Stimulated activated effector memory CD8-positive, alpha-beta T cell treated with anti-CD3 and anti-CD28 coated beads, Interleukin-12 subunit alpha, Interleukin-12 subunit beta, amount 100 ng/mL, for 72 hours (primary cell): Measurements from ENCODE around the gene DNMT3A.

Source experiments
- ATAC-seq: fragments of 150-1000 bp; cut with Tn5 transposase; 2 replicates; pipeline ENCODE4 v1.10.0; 2021
- DNase-seq, 2 donors: peaks; one replicate each; pipeline ENCODE4 v3.0.0; 2021 to 2022; ENCODE audit warnings: low spot score in 2 of 2
- H3K27ac Mint-ChIP-seq: one replicate; pipeline ENCODE4 v1.8.0; 2022; ENCODE audit warnings: mild to moderate bottlenecking, mixed read lengths
- H3K36me3 Mint-ChIP-seq: one replicate; pipeline ENCODE4 v1.8.0; 2022; ENCODE audit warnings: mild to moderate bottlenecking, mixed read lengths
- H3K4me1 Mint-ChIP-seq: one replicate; pipeline ENCODE4 v1.8.0; 2022; ENCODE audit warnings: mixed read lengths
- H3K4me3 Mint-ChIP-seq: one replicate; pipeline ENCODE4 v1.8.0; 2022; ENCODE audit warnings: mild to moderate bottlenecking, mixed read lengths
- H3K9me3 Mint-ChIP-seq: one replicate; pipeline ENCODE4 v1.8.0; 2022; ENCODE audit warnings: mixed read lengths

Gene DNMT3A

DNA sequence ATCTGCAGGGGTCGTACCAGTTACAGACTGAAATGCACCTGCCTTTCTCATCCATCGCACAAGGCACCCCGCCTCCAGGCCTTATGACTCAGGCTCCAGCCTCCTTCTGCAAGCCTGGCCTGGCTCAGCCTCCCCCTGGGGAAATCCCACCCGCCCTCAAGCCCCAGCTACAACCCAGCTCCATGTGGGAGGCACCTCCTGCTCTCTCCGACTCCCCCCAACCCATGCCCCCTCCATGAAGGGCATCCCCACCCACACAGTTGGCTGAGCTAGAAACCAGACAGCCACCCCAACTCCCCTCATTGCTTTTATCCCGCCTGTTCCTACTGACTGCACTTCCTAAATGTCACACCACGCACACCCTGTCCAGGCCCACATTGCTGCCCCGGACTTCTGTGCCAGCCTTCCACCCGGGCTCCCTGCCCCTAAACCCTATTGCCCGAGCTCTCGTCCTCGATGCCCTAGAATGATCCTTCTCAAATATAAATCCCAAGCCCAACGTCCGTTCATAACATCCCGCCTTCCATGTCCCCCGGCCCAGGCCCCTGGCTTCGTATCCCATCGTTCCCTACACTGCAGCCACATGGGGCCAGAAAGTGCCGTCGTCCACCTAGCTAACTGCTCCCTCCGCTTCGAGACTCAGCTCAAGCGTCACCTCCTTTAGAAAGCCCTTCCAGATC, 9.9 kb downstream of the DNMT3A start:
- H3K9me3 Mint-ChIP-seq, result peaks cover 10% of the 10 kb centered on the region
- peak overlapping the region; percentile 81 for H3K27ac Mint-ChIP-seq
- DNase-seq, result no peak
- peaks cover 41% of the 10 kb centered on the region for H3K36me3 Mint-ChIP-seq
- peaks cover 75% of the 10 kb centered on the region for H3K4me1 Mint-ChIP-seq
- ATAC-seq, result peak; percentile 84
- no peak overlapping the region for H3K4me3 Mint-ChIP-seq

DNA sequence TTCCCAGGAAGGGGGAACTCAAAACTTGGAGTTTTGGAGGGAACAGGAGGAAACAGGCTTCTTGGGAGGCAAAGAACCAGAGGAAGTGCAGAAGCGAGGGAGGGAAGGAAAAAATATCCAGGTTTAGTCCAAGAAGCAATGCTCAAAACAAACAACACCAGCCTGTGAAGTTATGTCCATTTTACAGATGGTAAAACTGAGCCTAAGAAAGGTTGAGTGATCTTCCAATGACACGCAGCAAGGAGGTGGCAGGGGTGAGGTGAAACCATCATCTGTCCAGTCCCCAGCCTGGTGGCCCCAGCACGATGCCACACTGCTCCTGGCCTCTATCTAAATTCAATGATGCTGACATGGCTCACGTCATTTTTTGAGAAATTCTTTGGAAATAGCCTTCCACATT, 10.8 kb downstream of the DNMT3A start:
- Mint-ChIP-seq H3K36me3 (peaks cover 41% of the 10 kb centered on the region), H3K4me3 (no peak overlapping the region), H3K27ac (no peak overlapping the region), H3K9me3 (peaks cover 13% of the 10 kb centered on the region), H3K4me1 (peaks cover 67% of the 10 kb centered on the region)
- ATAC-seq (no peak), DNase-seq (no peak)

DNA sequence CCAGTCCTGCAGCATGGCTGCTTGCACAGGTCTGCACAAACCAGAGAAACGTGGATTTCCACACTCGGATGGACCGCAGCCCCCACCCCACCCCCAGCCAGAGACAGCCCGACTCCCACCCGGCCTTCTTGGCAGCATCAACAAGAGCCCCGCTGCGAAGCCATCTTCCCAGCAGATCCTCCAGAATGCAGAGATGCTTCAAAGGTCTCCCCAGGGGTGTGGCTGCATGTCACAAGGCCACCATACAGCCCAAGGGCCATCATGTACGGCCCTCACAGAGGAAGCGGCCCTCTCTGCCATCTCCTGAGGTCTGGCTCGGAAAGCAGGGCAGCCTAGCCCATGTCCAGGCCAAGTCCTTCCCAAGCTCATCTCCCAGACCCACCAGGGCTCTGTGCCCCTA, 11.5 kb downstream of the DNMT3A start:
- Mint-ChIP-seq H3K27ac (no peak overlapping the region), H3K36me3 (peaks cover 45% of the 10 kb centered on the region), H3K4me3 (no peak overlapping the region), H3K9me3 (peaks cover 16% of the 10 kb centered on the region), H3K4me1 (peaks cover 61% of the 10 kb centered on the region)
- ATAC-seq (no peak), DNase-seq (no peak)

DNA sequence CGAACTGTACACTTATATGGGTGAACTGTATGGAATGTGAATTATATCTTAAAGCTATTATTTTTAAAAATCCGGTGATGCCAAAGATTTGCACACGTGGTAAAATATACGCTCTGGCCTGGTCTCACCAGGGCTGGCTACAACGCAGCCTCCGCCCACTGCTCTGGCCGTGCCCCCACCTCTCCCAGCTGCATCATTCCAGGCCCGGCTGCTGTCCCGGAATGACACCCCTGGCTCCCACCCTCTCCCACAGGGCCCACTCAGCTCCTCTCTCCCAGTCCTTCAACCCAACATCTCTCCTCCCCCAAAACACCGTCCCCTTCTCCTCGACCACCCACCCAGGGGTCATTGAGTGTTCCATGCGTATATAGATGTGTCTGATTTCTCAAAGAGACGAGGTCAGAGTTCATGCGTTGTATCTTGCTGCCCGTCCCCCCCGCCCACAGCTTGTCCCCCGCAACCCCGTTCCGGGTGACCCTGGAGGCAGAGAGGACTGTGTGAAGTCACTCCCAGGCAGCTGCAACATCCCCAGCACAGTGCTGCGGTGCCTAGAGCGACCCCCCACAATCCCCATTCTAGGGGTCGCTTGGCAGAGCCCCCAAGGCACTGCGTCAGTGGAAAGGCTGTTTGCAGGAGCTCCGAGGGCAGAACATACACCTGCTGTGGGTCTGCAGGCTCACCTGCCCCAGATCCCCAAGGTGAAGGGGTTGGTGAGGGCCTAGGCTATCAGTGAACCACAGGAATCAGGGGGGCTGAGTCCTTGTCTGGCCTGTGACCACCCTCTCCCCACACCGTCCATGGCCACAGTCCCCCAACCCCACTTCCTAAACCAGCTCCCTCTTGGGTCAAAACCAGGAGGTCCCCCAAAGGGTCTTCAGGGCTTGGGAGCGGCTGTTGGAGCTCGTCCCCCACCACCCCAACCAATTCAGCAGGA, 13.3 kb downstream of the DNMT3A start:
- no peak for ATAC-seq
- Mint-ChIP-seq H3K4me3 (no peak overlapping the region), H3K36me3 (peaks cover 45% of the 10 kb centered on the region), H3K27ac (peak overlapping the region; percentile 67), H3K4me1 (peaks cover 64% of the 10 kb centered on the region), H3K9me3 (peaks cover 16% of the 10 kb centered on the region)
- no peak for DNase-seq

DNA sequence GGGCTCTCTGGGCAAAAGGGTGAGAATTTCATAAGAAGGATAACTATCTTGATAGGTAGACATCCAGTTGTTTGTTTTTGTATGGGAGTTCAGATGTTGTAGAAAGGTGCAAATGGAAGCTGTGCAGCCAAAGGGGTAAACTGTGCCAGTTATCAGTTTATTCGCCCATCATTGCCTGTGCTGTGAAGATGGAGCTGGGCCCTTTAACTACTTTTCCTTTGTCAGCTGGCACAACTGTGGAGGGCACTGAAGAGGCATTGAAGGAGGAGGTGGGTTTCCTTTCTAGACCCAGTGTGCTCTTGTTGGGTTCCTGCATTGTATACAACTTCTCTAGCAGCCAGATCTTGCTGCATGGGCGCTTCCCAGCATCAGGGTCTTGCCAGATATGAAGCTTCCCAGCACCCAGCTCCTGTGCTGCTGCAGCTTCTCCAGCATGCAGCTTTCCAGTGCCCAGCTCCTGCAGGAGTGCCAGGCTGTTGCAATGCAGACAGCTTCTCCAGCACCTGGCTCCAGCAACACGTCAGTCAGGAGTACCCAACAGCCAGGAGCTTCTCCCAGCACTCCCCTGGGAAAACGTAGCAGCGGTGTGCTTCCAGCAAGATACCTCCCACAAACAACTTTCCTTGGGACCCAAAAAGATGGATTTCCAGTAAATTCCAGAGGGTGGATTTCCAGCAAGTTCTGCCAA, 15.3 kb downstream of the DNMT3A start:
- Mint-ChIP-seq H3K4me3 (no peak overlapping the region), H3K27ac (no peak overlapping the region), H3K36me3 (peaks cover 45% of the 10 kb centered on the region), H3K4me1 (peaks cover 66% of the 10 kb centered on the region), H3K9me3 (peaks cover 16% of the 10 kb centered on the region)
- DNase-seq, result no peak
- ATAC-seq, result no peak

DNA sequence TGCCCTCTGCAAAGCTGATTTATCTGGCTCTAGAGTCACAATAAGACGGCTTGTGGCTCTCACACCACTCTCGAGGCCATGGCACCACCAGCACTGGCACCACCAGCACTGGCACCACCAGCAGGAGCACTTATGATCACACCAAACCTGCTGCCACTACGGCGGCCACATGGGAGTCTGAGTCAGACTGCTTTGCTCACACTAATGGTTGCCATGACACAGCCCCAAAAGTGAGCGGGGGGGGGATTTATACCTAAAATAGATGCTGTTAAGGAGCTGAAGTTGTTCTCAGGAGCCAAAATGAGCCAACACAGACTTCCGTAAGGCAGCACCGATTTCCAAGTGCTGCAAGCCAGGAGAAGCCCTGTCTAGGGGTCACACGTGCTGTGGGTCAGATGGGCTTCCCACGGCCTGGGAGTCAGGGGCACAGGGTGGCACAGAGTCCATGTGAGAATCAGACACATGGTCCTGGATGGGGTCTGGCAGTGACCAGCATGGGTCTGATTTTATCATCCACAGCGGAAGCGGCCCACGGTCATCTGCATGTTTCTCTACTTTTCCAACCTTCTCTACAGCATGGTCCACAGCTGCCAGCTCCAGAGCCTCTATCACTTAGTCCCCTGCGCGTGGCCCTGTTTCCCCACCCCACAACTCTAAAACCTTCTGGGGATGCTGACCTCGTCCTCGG, 16.7 kb downstream of the DNMT3A start:
- H3K36me3 Mint-ChIP-seq, result peaks cover 35% of the 10 kb centered on the region
- no peak overlapping the region for H3K27ac Mint-ChIP-seq
- ATAC-seq (peak; percentile 22), DNase-seq (no peak)
- no peak overlapping the region for H3K4me3 Mint-ChIP-seq
- H3K9me3 Mint-ChIP-seq, result peaks cover 16% of the 10 kb centered on the region
- peaks cover 63% of the 10 kb centered on the region for H3K4me1 Mint-ChIP-seq

DNA sequence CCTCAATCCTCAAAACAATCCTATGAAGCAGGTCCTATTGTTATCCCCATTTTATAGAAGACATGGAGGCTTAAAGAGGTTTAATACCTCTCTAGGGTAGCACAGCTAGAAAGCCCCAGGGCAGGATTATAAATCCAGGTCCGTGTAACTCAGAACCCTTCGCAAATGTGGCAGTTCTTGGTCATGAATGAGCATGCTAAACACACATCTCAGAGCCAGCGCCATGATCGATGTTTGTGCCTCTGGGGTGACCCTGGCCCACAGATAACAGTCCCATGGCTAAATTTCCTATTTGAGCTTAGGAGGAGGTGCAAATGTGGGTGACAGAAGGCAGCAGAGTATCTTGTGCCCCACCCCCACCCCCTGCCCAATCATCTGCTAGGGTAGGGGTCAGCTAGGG, 17.5 kb downstream of the DNMT3A start:
- Mint-ChIP-seq H3K4me3 (peak overlapping the region; percentile 75), H3K27ac (no peak overlapping the region), H3K9me3 (peaks cover 16% of the 10 kb centered on the region), H3K36me3 (peaks cover 35% of the 10 kb centered on the region), H3K4me1 (peaks cover 64% of the 10 kb centered on the region)
- DNase-seq (no peak), ATAC-seq (no peak)

DNA sequence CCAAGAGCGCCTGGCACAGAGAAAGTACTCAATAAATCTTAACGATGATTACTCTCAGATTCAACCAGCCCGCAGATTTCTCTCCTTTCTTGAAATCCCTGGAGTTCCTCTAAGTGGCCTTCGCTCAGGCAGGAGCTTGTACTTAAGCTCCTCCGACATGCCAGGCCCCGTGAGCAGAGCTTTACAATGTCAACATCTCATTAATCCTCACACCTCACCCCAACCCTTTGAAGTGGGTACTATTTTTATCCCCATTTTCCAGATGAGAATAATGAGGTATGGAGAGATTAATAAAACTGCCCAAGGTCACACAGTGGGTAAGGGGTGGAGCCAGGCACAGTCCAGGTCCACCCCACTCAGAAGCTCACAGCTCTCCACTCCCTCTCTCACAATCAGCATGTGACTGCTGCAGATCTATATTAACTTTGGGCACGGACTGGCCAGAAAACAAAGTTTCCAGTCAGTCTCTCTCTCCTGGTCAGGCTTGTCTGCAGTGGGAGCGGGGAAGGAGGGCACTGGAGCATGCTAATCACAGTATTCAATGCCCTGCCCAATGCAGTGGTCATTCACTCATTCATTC, 18.0 kb downstream of the DNMT3A start:
- H3K4me1 Mint-ChIP-seq, result peaks cover 66% of the 10 kb centered on the region
- no peak for DNase-seq
- ATAC-seq, result no peak
- peak overlapping the region; percentile 92 for H3K27ac Mint-ChIP-seq
- peaks cover 16% of the 10 kb centered on the region for H3K9me3 Mint-ChIP-seq
- H3K4me3 Mint-ChIP-seq, result peak overlapping the region; percentile 75
- peaks cover 35% of the 10 kb centered on the region for H3K36me3 Mint-ChIP-seq

DNA sequence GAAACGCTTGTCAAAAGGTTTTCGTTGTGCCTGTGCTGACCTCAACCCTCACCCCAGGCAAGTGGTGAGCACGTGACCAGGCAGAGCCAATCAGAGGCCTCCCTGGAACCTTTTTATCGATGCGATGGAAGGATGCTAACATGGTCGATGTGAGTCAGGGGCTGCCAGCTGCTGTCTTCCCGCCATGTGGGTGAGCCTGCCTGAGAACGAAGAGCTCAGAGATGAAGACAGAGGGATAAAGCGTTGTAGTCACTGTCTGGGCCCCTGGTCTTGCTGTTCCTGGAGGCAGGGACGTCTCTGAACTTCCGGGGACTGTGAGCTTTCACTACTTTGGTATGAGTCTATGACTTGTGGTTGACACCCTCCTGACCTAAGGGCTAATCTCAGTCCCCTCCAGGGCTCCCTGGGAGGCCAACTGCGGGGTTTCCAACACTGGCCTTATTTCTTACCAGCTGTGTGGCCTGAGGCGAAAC, 18.6 kb downstream of the DNMT3A start:
- Mint-ChIP-seq H3K9me3 (peaks cover 16% of the 10 kb centered on the region), H3K4me3 (peak overlapping the region; percentile 75), H3K36me3 (peaks cover 30% of the 10 kb centered on the region), H3K27ac (peak overlapping the region; percentile 92), H3K4me1 (peaks cover 66% of the 10 kb centered on the region)
- DNase-seq (peak; percentile 66 to 92), ATAC-seq (peak; percentile 89)

DNA sequence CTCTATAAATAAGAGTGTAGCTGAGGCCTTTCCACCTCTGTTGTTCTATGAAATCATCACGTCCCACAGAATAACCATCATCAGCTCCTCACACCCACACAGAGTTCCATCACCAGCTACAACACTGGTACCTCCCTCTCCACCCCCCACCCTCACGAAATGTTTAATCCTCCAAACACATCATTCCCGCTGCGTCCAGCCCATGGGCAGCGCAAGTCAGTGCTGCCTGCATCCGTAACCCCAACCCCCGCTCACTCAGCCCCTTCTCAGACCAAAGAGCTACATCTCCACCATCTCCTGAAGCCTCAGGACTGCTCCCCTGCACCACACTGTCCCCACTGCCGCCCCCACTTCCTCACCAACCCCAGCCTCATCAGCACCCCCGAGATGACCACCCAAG, 19.4 kb downstream of the DNMT3A start:
- Mint-ChIP-seq H3K4me1 (peaks cover 62% of the 10 kb centered on the region), H3K27ac (peak overlapping the region; percentile 92), H3K4me3 (peak overlapping the region; percentile 75), H3K9me3 (peaks cover 10% of the 10 kb centered on the region), H3K36me3 (peaks cover 22% of the 10 kb centered on the region)
- no peak for DNase-seq
- ATAC-seq, result peak; percentile 65

DNA sequence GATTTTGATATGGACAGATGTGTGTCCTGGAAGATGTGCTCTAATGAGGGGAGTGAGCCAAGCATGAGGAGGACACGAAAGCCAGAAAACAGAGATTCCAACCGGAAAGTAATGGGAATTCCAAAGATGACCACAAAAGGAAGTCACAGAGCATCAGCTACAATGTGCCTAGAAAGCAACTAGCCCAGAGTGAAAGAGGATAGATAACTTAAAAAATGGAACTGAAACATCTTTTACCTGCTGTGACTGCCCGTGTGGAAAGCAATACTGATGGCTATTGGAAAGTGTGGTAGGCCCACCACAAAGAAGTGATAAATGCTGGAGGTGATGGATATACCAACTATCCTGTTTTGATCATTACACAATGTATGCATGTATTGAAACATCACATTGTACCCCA, 21.6 kb downstream of the DNMT3A start:
- Mint-ChIP-seq H3K4me1 (peaks cover 79% of the 10 kb centered on the region), H3K36me3 (peaks cover 14% of the 10 kb centered on the region), H3K9me3 (no peaks in the 10 kb centered on the region), H3K27ac (no peak overlapping the region), H3K4me3 (no peak overlapping the region)
- ATAC-seq (no peak), DNase-seq (no peak)

DNA sequence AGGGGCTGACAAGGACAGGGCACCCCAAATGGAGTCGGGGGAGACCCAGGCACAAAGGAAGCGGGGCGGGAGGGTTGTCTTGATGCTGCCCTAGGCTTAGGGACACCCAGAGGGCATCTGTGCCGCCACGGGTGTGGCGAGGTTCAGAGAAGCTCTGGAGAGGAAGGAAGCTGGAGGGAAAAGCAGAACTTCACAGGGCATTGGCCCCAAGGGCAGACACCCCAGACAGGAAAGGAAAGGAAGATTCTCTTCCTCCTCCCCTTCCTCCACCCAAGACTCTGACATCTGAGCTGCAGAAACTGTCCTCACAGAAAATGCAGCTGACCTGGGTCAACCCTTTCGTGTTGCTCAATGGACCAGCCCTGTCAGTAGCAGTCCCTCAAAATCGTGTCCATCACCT, 25.6 kb downstream of the DNMT3A start:
- Mint-ChIP-seq H3K9me3 (no peaks in the 10 kb centered on the region), H3K36me3 (peaks cover 25% of the 10 kb centered on the region), H3K27ac (peak overlapping the region; percentile 94), H3K4me3 (no peak overlapping the region), H3K4me1 (peaks cover 77% of the 10 kb centered on the region)
- no peak for ATAC-seq
- no peak for DNase-seq

DNA sequence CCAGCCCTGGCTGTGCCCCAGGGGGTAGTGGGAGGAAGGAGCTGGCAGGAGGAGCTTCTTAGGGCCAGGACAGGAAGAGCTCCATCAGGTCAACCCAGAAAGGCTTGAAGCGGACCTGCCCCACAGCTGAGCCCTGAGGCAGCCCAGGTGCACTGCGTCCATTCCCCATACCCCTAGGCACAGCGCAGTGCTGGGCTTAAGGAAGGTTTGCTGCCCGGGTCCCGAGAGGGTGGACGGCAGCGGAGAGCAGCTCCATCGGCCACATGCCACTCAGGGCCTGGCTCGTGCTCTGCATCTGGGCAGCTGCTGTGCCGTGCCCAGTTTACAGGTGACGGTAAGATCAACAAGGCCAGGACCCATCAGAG, 26.4 kb downstream of the DNMT3A start:
- Mint-ChIP-seq H3K4me3 (no peak overlapping the region), H3K4me1 (peaks cover 82% of the 10 kb centered on the region), H3K36me3 (peaks cover 25% of the 10 kb centered on the region), H3K27ac (peak overlapping the region; percentile 94), H3K9me3 (no peaks in the 10 kb centered on the region)
- DNase-seq (no peak), ATAC-seq (no peak)

DNA sequence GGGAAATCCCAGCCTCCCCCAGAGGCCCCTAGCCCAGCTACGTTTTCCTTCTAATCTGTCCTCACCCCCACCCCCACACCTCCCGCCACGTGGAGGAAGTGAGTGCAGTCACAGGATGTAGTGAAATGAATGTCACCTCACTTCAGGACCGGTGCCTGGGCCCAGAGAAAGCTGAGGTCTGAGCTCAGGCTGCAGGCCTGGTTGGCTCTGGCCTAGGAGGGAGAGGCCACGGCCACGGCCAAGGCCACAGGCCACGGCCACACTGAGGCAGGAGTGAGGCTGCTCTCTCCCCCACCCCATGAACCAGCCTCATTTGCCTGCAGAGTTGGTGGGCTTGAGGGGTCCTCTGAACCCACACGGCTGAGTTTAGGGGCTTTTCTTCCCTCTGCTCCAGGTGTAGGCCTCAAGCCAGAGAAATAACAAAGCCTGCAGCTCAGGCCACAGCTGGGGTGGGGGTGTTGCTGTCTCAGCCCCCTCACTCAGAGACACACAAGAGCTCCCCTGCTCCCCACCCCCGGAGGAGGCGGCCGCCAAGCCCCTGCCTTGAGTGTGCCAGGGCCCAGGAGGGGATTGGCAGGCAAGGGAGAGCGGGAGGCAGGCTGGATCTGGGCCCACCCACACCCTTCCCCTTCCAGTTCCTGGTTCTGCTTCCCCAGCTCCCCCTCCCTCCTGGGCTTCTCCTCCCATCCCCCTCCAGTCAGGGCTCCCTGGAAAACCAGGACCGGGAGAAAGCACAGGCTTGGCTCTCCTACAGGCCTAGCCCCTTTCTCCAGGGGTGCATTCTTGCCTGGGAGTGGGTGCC, 27.0 kb downstream of the DNMT3A start:
- Mint-ChIP-seq H3K36me3 (peaks cover 29% of the 10 kb centered on the region), H3K4me1 (peaks cover 80% of the 10 kb centered on the region), H3K27ac (peak overlapping the region; percentile 94), H3K4me3 (peak overlapping the region; percentile 78), H3K9me3 (no peaks in the 10 kb centered on the region)
- DNase-seq (peak; percentile 50 to 91), ATAC-seq (peak; percentile 95)
